ENCODE data around the gene SCEL. TPM values are rescaled to one million over a fixed set of nuclear protein-coding genes. Genes with fewer than 3 reads are reported as not detected.

The SCEL gene
- total RNA-seq, 1 experiment from 2014 or later = 2.8 TPM

- H3K9me3 ChIP-seq = no peaks in the 10 kb centered on the region
- no peak overlapping the region for H3K27ac Mint-ChIP-seq (ENCODE audit: unreplicated experiment)
- no peak for TF ChIP-seq CTCF (IDR thresholded peaks at IDR 0.05; ENCODE audit: insufficient read depth in 1 of 2, low read depth in 1 of 2, low read length in 1 of 2, severe bottlenecking in 1 of 2, unreplicated experiment in 1 of 2)
- H3K9me3 Mint-ChIP-seq (ENCODE audit: unreplicated experiment) = no peaks in the 10 kb centered on the region
- peaks cover 7% of the 10 kb centered on the region for H3K4me1 Mint-ChIP-seq (ENCODE audit: low read depth, unreplicated experiment)
- ChIA-PET CTCF (no interaction called here), POLR2A (no interaction called here)
- no peak overlapping the region for H3K4me3 Mint-ChIP-seq (ENCODE audit: unreplicated experiment)
- H3K27me3 ChIP-seq (replicated peaks; ENCODE audit: control insufficient read depth, insufficient read depth, low read length) = no peaks in the 10 kb centered on the region
- H3K36me3 ChIP-seq (ENCODE audit: control insufficient read depth, insufficient read depth, low read length) = no peaks in the 10 kb centered on the region
- H3K4me3 ChIP-seq (ENCODE audit: low read depth, low read length) = no peak overlapping the region
- intact Hi-C loops (cut with micrococcal nuclease; ENCODE audit: unreplicated experiment) = no loop called here
- BruUV-seq (replicated peaks) = no TSS peak
- H3K27me3 Mint-ChIP-seq (ENCODE audit: insufficient read depth, unreplicated experiment) = peaks cover 1% of the 10 kb centered on the region
- no peaks in the 10 kb centered on the region for H3K36me3 Mint-ChIP-seq (ENCODE audit: insufficient read depth, unreplicated experiment)
- no peaks in the 10 kb centered on the region for H3K4me1 ChIP-seq
- DNase-seq = no peak
These were observed 41.3 kb upstream of the SCEL start for GRCh38 chr13:77494226-77494625.

DNA sequence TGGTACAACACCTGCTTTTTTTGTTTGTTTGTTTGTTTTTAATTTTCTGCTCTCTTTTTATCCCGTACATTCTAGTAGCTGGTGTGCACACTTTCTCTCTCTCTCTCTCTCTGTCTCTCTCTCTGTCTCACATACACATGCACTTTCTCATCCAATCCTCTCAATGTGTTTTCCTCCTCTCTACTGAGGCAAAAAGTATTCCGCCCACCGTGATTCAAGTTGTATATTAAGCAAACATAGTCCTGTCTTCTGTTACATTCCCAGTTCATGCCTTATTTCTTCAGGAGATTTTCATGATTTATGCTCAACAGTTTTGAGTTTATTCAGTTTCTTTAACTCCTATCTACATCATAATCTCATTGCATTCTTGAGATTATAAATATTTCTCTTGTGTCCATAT, 38.2 kb upstream of the SCEL start:
- Mint-ChIP-seq H3K27ac (ENCODE audit: unreplicated experiment) (no peak overlapping the region), H3K9me3 (ENCODE audit: unreplicated experiment) (no peaks in the 10 kb centered on the region), H3K36me3 (ENCODE audit: insufficient read depth, unreplicated experiment) (no peaks in the 10 kb centered on the region), H3K4me1 (ENCODE audit: low read depth, unreplicated experiment) (peaks cover 7% of the 10 kb centered on the region), H3K4me3 (ENCODE audit: unreplicated experiment) (no peak overlapping the region), H3K27me3 (ENCODE audit: insufficient read depth, unreplicated experiment) (no peaks in the 10 kb centered on the region)
- no peaks in the 10 kb centered on the region for H3K36me3 ChIP-seq (ENCODE audit: control insufficient read depth, insufficient read depth, low read length)
- ChIA-PET CTCF (no interaction called here), POLR2A (no interaction called here)
- DNase-seq = no peak
- no peak for TF ChIP-seq CTCF (IDR thresholded peaks at IDR 0.05; ENCODE audit: insufficient read depth in 1 of 2, low read depth in 1 of 2, low read length in 1 of 2, severe bottlenecking in 1 of 2, unreplicated experiment in 1 of 2)
- no peaks in the 10 kb centered on the region for H3K4me1 ChIP-seq
- no peak overlapping the region for H3K4me3 ChIP-seq (ENCODE audit: low read depth, low read length)
- H3K9me3 ChIP-seq = no peaks in the 10 kb centered on the region
- no TSS peak for BruUV-seq (replicated peaks)
- no peaks in the 10 kb centered on the region for H3K27me3 ChIP-seq (replicated peaks; ENCODE audit: control insufficient read depth, insufficient read depth, low read length)
- intact Hi-C loops (cut with micrococcal nuclease; ENCODE audit: unreplicated experiment) = no loop called here

DNA sequence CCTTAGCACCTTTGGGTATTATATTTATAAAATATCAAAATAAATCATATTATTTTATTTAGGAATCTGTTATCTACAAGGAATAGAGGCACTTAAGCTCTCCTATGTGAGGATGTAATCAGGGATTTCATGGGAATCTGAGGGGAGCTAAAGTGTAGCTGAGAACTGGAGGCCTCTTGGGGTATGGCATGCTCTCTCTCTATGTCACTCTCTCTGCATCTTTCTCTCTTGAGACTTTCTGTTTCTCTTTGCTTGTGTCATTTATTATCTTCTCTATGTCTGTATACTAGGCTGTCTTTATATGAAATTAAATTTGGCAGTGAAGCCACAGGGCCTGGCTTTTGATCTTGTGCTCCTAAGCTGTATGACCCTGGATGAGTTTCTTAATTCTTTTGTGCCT, 37.7 kb upstream of the SCEL start:
- BruUV-seq (replicated peaks) = no TSS peak
- no peaks in the 10 kb centered on the region for H3K27me3 ChIP-seq (replicated peaks; ENCODE audit: control insufficient read depth, insufficient read depth, low read length)
- no peaks in the 10 kb centered on the region for H3K36me3 ChIP-seq (ENCODE audit: control insufficient read depth, insufficient read depth, low read length)
- Mint-ChIP-seq H3K36me3 (ENCODE audit: insufficient read depth, unreplicated experiment) (no peaks in the 10 kb centered on the region), H3K9me3 (ENCODE audit: unreplicated experiment) (no peaks in the 10 kb centered on the region), H3K27ac (ENCODE audit: unreplicated experiment) (no peak overlapping the region), H3K4me1 (ENCODE audit: low read depth, unreplicated experiment) (peaks cover 7% of the 10 kb centered on the region), H3K27me3 (ENCODE audit: insufficient read depth, unreplicated experiment) (no peaks in the 10 kb centered on the region), H3K4me3 (ENCODE audit: unreplicated experiment) (no peak overlapping the region)
- H3K4me3 ChIP-seq (ENCODE audit: low read depth, low read length) = no peak overlapping the region
- CTCF ChIA-PET = no interaction called here
- no peaks in the 10 kb centered on the region for H3K9me3 ChIP-seq
- POLR2A ChIA-PET = no interaction called here
- no peak for TF ChIP-seq CTCF (IDR thresholded peaks at IDR 0.05; ENCODE audit: insufficient read depth in 1 of 2, low read depth in 1 of 2, low read length in 1 of 2, severe bottlenecking in 1 of 2, unreplicated experiment in 1 of 2)
- intact Hi-C loops (cut with micrococcal nuclease; ENCODE audit: unreplicated experiment) = no loop called here
- H3K4me1 ChIP-seq = no peaks in the 10 kb centered on the region
- DNase-seq = no peak

All from Caco-2 (cell line).